HFF-Myc (cell line): ENCODE measurements around the gene SOS2.

Experiments
- DNase-seq: peaks from one replicate; pipeline ENCODE4 v3.0.0-alpha.2; 2011; ENCODE audit warnings: low read depth; ENCODE audit errors: extremely low read depth
- H3K4me3 ChIP-seq: replicated peaks from 2 replicates; pipeline ENCODE4 v1.5.1; 2011; ENCODE audit warnings: low read depth, mild to moderate bottlenecking, control low read depth, low read length
- CTCF ChIP-seq: IDR thresholded peaks from 2 replicates; pipeline ENCODE4 v1.5.1; 2012; ENCODE audit warnings: mild to moderate bottlenecking, low read depth, low read length, control low read depth; ENCODE audit errors: missing control alignments

SOS2 gene

GRCh38 chr14:50230701-50231474 lies 490 bp downstream of the SOS2 start:
- H3K4me3 ChIP-seq: peak overlapping the region; percentile 71
- no peak for DNase-seq
- TF ChIP-seq CTCF: no peak

GRCh38 chr14:50230401-50230700 lies 1.0 kb downstream of the SOS2 start:
- TF ChIP-seq CTCF: no peak
- peak overlapping the region; percentile 71 for H3K4me3 ChIP-seq
- no peak for DNase-seq

GRCh38 chr14:50229681-50230080 lies 1.7 kb downstream of the SOS2 start:
- peak overlapping the region; percentile 71 for H3K4me3 ChIP-seq
- no peak for DNase-seq

GRCh38 chr14:50228313-50228712 lies 3.1 kb downstream of the SOS2 start:
- no peak for TF ChIP-seq CTCF
- H3K4me3 ChIP-seq: no peak overlapping the region
- no peak for DNase-seq

More at GRCh38 chr14:50229681-50230080, 1.7 kb downstream of the SOS2 start:
- TF ChIP-seq CTCF: no peak

- no peak for TF ChIP-seq CTCF
- no peak for DNase-seq
- no peak overlapping the region for H3K4me3 ChIP-seq
These were observed 5.4 kb downstream of the SOS2 start for GRCh38 chr14:50225974-50226297.

- TF ChIP-seq CTCF: no peak
- no peak overlapping the region for H3K4me3 ChIP-seq
- DNase-seq: peak; percentile 36
These were observed 6.1 kb downstream of the SOS2 start for GRCh38 chr14:50225067-50225973.
